ENCODE measurements around the gene SLC24A3. TPM values are rescaled to one million over a fixed set of nuclear protein-coding genes. Genes with fewer than 3 reads are reported as not detected.

Gene SLC24A3
- total RNA-seq, 2 experiments from 2014 or later: not detected

- H3K4me2 ChIP-seq (ENCODE audit: low read length): no peak overlapping the region
- no peaks in the 10 kb centered on the region for H3K4me1 ChIP-seq (ENCODE audit: insufficient read depth, low read length, poor library complexity, severe bottlenecking)
- no peak overlapping the region for H2AFZ ChIP-seq (ENCODE audit: low read length)
- ChIA-PET POLR2A (no interaction called here), CTCF (ENCODE audit: unreplicated experiment) (no interaction called here)
- no peaks in the 10 kb centered on the region for H3K79me2 ChIP-seq (ENCODE audit: insufficient read depth, low read depth, low read length)
- intact Hi-C loops (cut with micrococcal nuclease; ENCODE audit: unreplicated experiment): no loop called here
- no peak overlapping the region for H3K4me3 ChIP-seq (ENCODE audit: low read depth, low read length, poor library complexity, severe bottlenecking)
- no peak for TF ChIP-seq CTCF (conservative IDR thresholded peaks at IDR 0.05; ENCODE audit: low read length)
- no peak for TF ChIP-seq EZH2phosphoT487 (IDR thresholded peaks at IDR 0.05; ENCODE audit: borderline replicate concordance, low read depth, low read length)
- no peak overlapping the region for H3K27ac ChIP-seq (ENCODE audit: low read depth, low read length, poor library complexity, severe bottlenecking)
- no peak for DNase-seq (ENCODE audit: low spot score)
- no peaks in the 10 kb centered on the region for H3K9me2 ChIP-seq (ENCODE audit: insufficient read depth, low read length)
- BruUV-seq (replicated peaks): no TSS peak
- H4K20me1 ChIP-seq (ENCODE audit: insufficient read depth, low read length): no peaks in the 10 kb centered on the region
- no peaks in the 10 kb centered on the region for H3K9me3 ChIP-seq (ENCODE audit: low read length)
- no peaks in the 10 kb centered on the region for H3K36me3 ChIP-seq (ENCODE audit: insufficient read depth, low read length)
Observed at GRCh38 chr20:19738951-19739350, 526.5 kb downstream of the SLC24A3 start.

- ChIA-PET POLR2A (no interaction called here), CTCF (ENCODE audit: unreplicated experiment) (no interaction called here)
- no peaks in the 10 kb centered on the region for H3K4me1 ChIP-seq (ENCODE audit: insufficient read depth, low read length, poor library complexity, severe bottlenecking)
- no TSS peak for BruUV-seq (replicated peaks)
- H3K4me2 ChIP-seq (ENCODE audit: low read length): no peak overlapping the region
- no peak overlapping the region for H2AFZ ChIP-seq (ENCODE audit: low read length)
- H3K27ac ChIP-seq (ENCODE audit: low read depth, low read length, poor library complexity, severe bottlenecking): no peak overlapping the region
- H3K9me3 ChIP-seq (ENCODE audit: low read length): no peaks in the 10 kb centered on the region
- no peak for DNase-seq (ENCODE audit: low spot score)
- no peak for TF ChIP-seq EZH2phosphoT487 (IDR thresholded peaks at IDR 0.05; ENCODE audit: borderline replicate concordance, low read depth, low read length)
- no peak for TF ChIP-seq CTCF (conservative IDR thresholded peaks at IDR 0.05; ENCODE audit: low read length)
- H3K9me2 ChIP-seq (ENCODE audit: insufficient read depth, low read length): no peaks in the 10 kb centered on the region
- H3K79me2 ChIP-seq (ENCODE audit: insufficient read depth, low read depth, low read length): no peaks in the 10 kb centered on the region
- intact Hi-C loops (cut with micrococcal nuclease; ENCODE audit: unreplicated experiment): no loop called here
- no peaks in the 10 kb centered on the region for H3K36me3 ChIP-seq (ENCODE audit: insufficient read depth, low read length)
- no peaks in the 10 kb centered on the region for H4K20me1 ChIP-seq (ENCODE audit: insufficient read depth, low read length)
- no peak overlapping the region for H3K4me3 ChIP-seq (ENCODE audit: low read depth, low read length, poor library complexity, severe bottlenecking)
Observed at GRCh38 chr20:19739351-19739750, 526.9 kb downstream of the SLC24A3 start.

- Histone ChIP-seq H3K9me3 (ENCODE audit: low read length) (no peaks in the 10 kb centered on the region), H2AFZ (ENCODE audit: low read length) (no peak overlapping the region), H3K36me3 (ENCODE audit: insufficient read depth, low read length) (no peaks in the 10 kb centered on the region), H3K4me2 (ENCODE audit: low read length) (no peak overlapping the region), H3K4me1 (ENCODE audit: insufficient read depth, low read length, poor library complexity, severe bottlenecking) (no peaks in the 10 kb centered on the region), H3K4me3 (ENCODE audit: low read depth, low read length, poor library complexity, severe bottlenecking) (no peak overlapping the region), H3K27ac (ENCODE audit: low read depth, low read length, poor library complexity, severe bottlenecking) (no peak overlapping the region), H3K9me2 (ENCODE audit: insufficient read depth, low read length) (no peaks in the 10 kb centered on the region), H3K79me2 (ENCODE audit: insufficient read depth, low read depth, low read length) (no peaks in the 10 kb centered on the region), H4K20me1 (ENCODE audit: insufficient read depth, low read length) (no peaks in the 10 kb centered on the region)
- ChIA-PET POLR2A (interaction anchor here (1.4 kb wide), 1 partner anchor 25 kb away, joined by 4 read pairs; no protein-coding TSS in a partner anchor), CTCF (ENCODE audit: unreplicated experiment) (no interaction called here)
- BruUV-seq (replicated peaks): no TSS peak
- TF ChIP-seq EZH2phosphoT487 (IDR thresholded peaks at IDR 0.05; ENCODE audit: borderline replicate concordance, low read depth, low read length) (no peak), CTCF (conservative IDR thresholded peaks at IDR 0.05; ENCODE audit: low read length) (no peak)
- intact Hi-C loops (cut with micrococcal nuclease; ENCODE audit: unreplicated experiment): no loop called here
- DNase-seq (ENCODE audit: low spot score): no peak
Observed at GRCh38 chr20:19740512-19740911, 528.1 kb downstream of the SLC24A3 start.

All from OCI-LY7 (cell line).